Keratinocyte (primary cell): ENCODE measurements around the gene SIVA1. TPM values are rescaled to one million over a fixed set of nuclear protein-coding genes. Genes with fewer than 3 reads are reported as not detected.
A peak's percentile ranks its signal among the peaks of the same experiment; 100 is the strongest.

Experiments used
- DNase-seq: peaks from one replicate; pipeline ENCODE4 v3.0.0-alpha.2; 2011; ENCODE audit warnings: low read depth, missing footprints, low spot score
- FAIRE-seq: peaks from 2 replicates; lab custom pipeline; 2011; peaks lifted over from hg19 to GRCh38; lab: Jason Lieb, UNC
- H2AFZ ChIP-seq: 2 replicates; pipeline ENCODE4 v1.6.0; 2012; ENCODE audit warnings: low read length, control low read depth, inconsistent platforms; ENCODE audit not compliant: control insufficient read depth
- H3K27ac ChIP-seq: 2 replicates; pipeline ENCODE4 v1.5.1; 2011; ENCODE audit warnings: low read length; ENCODE audit not compliant: control insufficient read depth, insufficient read depth
- H3K27me3 ChIP-seq: 3 replicates; pipeline ENCODE4 v1.6.0; 2011; ENCODE audit warnings: low read length; ENCODE audit not compliant: control insufficient read depth, insufficient read depth; ENCODE audit errors: extremely low read depth
- H3K36me3 ChIP-seq, 2 experiments: 2 replicates in 1 of 2; 3 replicates in 1 of 2; pipeline ENCODE4 v1.5.1; 2011; ENCODE audit warnings: low read length in 2 of 2, mild to moderate bottlenecking in 1 of 2; ENCODE audit not compliant: control insufficient read depth in 2 of 2, insufficient read depth in 2 of 2; ENCODE audit errors: extremely low read depth in 1 of 2
- H3K4me1 ChIP-seq: 3 replicates; pipeline ENCODE4 v1.5.1; 2011; ENCODE audit warnings: low read length; ENCODE audit not compliant: control insufficient read depth, insufficient read depth; ENCODE audit errors: extremely low read depth
- H3K4me2 ChIP-seq: 3 replicates; pipeline ENCODE4 v1.6.0; 2011; ENCODE audit warnings: low read depth, low read length; ENCODE audit not compliant: control insufficient read depth, insufficient read depth; ENCODE audit errors: extremely low read depth
- H3K4me3 ChIP-seq, 3 experiments: fragments of 200-600 bp in 1 of 3; sonication (generic) in 1 of 3; 2 replicates in 2 of 3; 3 replicates in 1 of 3; pipeline ENCODE4 v1.5.1; 2011 to 2016; ENCODE audit warnings: low read length in 3 of 3, mild to moderate bottlenecking in 3 of 3, control low read depth in 2 of 3, inconsistent platforms in 1 of 3, low read depth in 1 of 3, mixed read lengths in 1 of 3, mixed run types in 1 of 3, moderate library complexity in 1 of 3; ENCODE audit not compliant: control insufficient read depth in 2 of 3, insufficient read depth in 2 of 3; ENCODE audit errors: extremely low read depth in 1 of 3
- H3K79me2 ChIP-seq: 2 replicates; pipeline ENCODE4 v1.6.0; 2012; ENCODE audit warnings: low read length; ENCODE audit not compliant: control insufficient read depth, insufficient read depth
- H3K9ac ChIP-seq: 3 replicates; pipeline ENCODE4 v1.6.0; 2011; ENCODE audit warnings: low read length; ENCODE audit not compliant: control insufficient read depth, insufficient read depth; ENCODE audit errors: extremely low read depth
- H3K9me1 ChIP-seq: 3 replicates; pipeline ENCODE4 v1.6.0; 2011; ENCODE audit warnings: low read length; ENCODE audit not compliant: control insufficient read depth, insufficient read depth; ENCODE audit errors: extremely low read depth
- H3K9me3 ChIP-seq: 2 replicates; pipeline ENCODE4 v1.5.1; 2012; ENCODE audit warnings: low read depth, low read length; ENCODE audit not compliant: control insufficient read depth
- H4K20me1 ChIP-seq: 3 replicates; pipeline ENCODE4 v1.6.0; 2011; ENCODE audit warnings: low read length; ENCODE audit not compliant: control insufficient read depth, insufficient read depth; ENCODE audit errors: extremely low read depth
- CTCF ChIP-seq, 3 experiments: IDR thresholded peaks in 1 of 3; conservative IDR thresholded peaks in 1 of 3; optimal IDR thresholded peaks in 1 of 3; 2 replicates in 2 of 3; 3 replicates in 1 of 3; pipeline versions ENCODE3 to v1.5.1; 2011; ENCODE audit warnings: low read length in 3 of 3, mild to moderate bottlenecking in 3 of 3, moderate library complexity in 2 of 3, control low read depth in 1 of 3, inconsistent platforms in 1 of 3; ENCODE audit not compliant: insufficient read depth in 2 of 3; ENCODE audit errors: extremely low read depth in 1 of 3
- EZH2 ChIP-seq: IDR thresholded peaks from one replicate; pipeline ENCODE4 v1.6.1; 2012; ENCODE audit warnings: inconsistent platforms, mild to moderate bottlenecking, low read length, moderate library complexity
- dilution Hi-C: fragments of 300-500 bp; cut with MboI; formaldehyde crosslinking; loops from one replicate; pipeline ENCODE4 v1.7.0; 2020; ENCODE audit warnings: low sequenced_read_pairs; ENCODE audit not compliant: extremely low pct_ligation_motif_present
- polyA plus RNA-seq, 5 experiments: library from polyadenylated mRNA; depleted of rRNA in 3 of 5; stranded (reverse) in 3 of 5; stranded (forward) in 1 of 5; unstranded in 1 of 5; fragments of >200 nt; gene quantifications; 1 replicate in 1 of 5; 2 replicates in 3 of 5; 3 replicates in 1 of 5; pipeline versions ENCODE4 v1.2.1 to v1.2.3, GENCODE V29; 2011 to 2012; ENCODE audit warnings: missing spikeins in 2 of 5, low read depth in 1 of 5, low replicate concordance in 1 of 5

SIVA1 gene
- polyA plus RNA-seq, 1 donor (not counting 4 experiments of a cell fraction or from before 2014, with no cell fraction given) = 35.3 TPM

- H3K27ac ChIP-seq = no peak overlapping the region
- H3K9me1 ChIP-seq = no peaks in the 10 kb centered on the region
- H3K27me3 ChIP-seq = peaks cover 16% of the 10 kb centered on the region
- H4K20me1 ChIP-seq = no peaks in the 10 kb centered on the region
- FAIRE-seq = no peak
- H3K9me3 ChIP-seq = no peaks in the 10 kb centered on the region
- no peak for DNase-seq
- H3K79me2 ChIP-seq = no peaks in the 10 kb centered on the region
- dilution Hi-C loops = no loop called here
- peak overlapping the region; percentile 37 to 64 (median 53) for H3K4me3 ChIP-seq
- TF ChIP-seq CTCF (optimal IDR thresholded peaks at IDR 0.05 in 1 of 3, IDR thresholded peaks at IDR 0.05 in 1 of 3, conservative IDR thresholded peaks at IDR 0.05 in 1 of 3; ENCODE audit: extremely low read depth in 1 of 3, insufficient read depth in 2 of 3, low read length in 3 of 3) = no peak
- no peak for TF ChIP-seq EZH2
- H3K4me2 ChIP-seq = peak overlapping the region; percentile 64
- no peaks in the 10 kb centered on the region for H3K36me3 ChIP-seq
- H3K4me1 ChIP-seq = peaks cover 7% of the 10 kb centered on the region
- peak overlapping the region; percentile 9 for H3K9ac ChIP-seq
- H2AFZ ChIP-seq = no peak overlapping the region
Measured at GRCh38 chr14:104801520-104802393, 48.8 kb downstream of the SIVA1 start.

GRCh38 chr14:104802394-104803184, 49.6 kb downstream of the SIVA1 start:
- Histone ChIP-seq H3K79me2 (no peaks in the 10 kb centered on the region), H3K4me3 (no peak overlapping the region), H2AFZ (no peak overlapping the region), H3K4me2 (no peak overlapping the region), H3K9ac (no peak overlapping the region), H3K4me1 (peaks cover 7% of the 10 kb centered on the region), H3K27me3 (peaks cover 13% of the 10 kb centered on the region), H3K9me3 (no peaks in the 10 kb centered on the region), H3K9me1 (no peaks in the 10 kb centered on the region), H4K20me1 (no peaks in the 10 kb centered on the region), H3K27ac (no peak overlapping the region), H3K36me3 (no peaks in the 10 kb centered on the region)
- TF ChIP-seq EZH2 (no peak), CTCF (optimal IDR thresholded peaks at IDR 0.05 in 1 of 3, IDR thresholded peaks at IDR 0.05 in 1 of 3, conservative IDR thresholded peaks at IDR 0.05 in 1 of 3; ENCODE audit: extremely low read depth in 1 of 3, insufficient read depth in 2 of 3, low read length in 3 of 3) (no peak)
- FAIRE-seq = no peak
- dilution Hi-C loops = no loop called here
- DNase-seq = no peak
